ENCODE measurements around the gene CD274.
"Not testable (repeated sequence)": the region's sequence is repeated elsewhere in the genome, so short reads cannot be mapped to it uniquely, and the experiment has no call there.

The CD274 gene

GRCh38 chr9:5468850-5469249 lies 18.5 kb downstream of the CD274 start:
- no peak for DNase-seq

GRCh38 chr9:5470122-5470521 lies 19.8 kb downstream of the CD274 start:
- DNase-seq: no peak

GRCh38 chr9:5470816-5471215 lies 20.5 kb downstream of the CD274 start:
- DNase-seq: no peak

GRCh38 chr9:5475611-5476010 lies 25.3 kb downstream of the CD274 start:
- DNase-seq: not testable (repeated sequence)

- DNase-seq: peak; percentile 83 to 89
These were observed 27.9 kb downstream of the CD274 start for GRCh38 chr9:5478206-5478605.

GRCh38 chr9:5479994-5480694 lies 29.8 kb downstream of the CD274 start:
- no peak for DNase-seq

GRCh38 chr9:5480919-5481318 lies 30.6 kb downstream of the CD274 start:
- DNase-seq: no peak

GRCh38 chr9:5481322-5482040 lies 31.1 kb downstream of the CD274 start:
- peak in 1 of 2 donors; percentile 42 for DNase-seq

- no peak for DNase-seq
These were observed 31.9 kb downstream of the CD274 start for GRCh38 chr9:5482194-5482593.

- DNase-seq: no peak
These were observed 33.0 kb downstream of the CD274 start for GRCh38 chr9:5483306-5483705.

GRCh38 chr9:5485378-5486085 lies 35.2 kb downstream of the CD274 start:
- DNase-seq: no peak

- no peak for DNase-seq
These were observed 36.6 kb downstream of the CD274 start for GRCh38 chr9:5486988-5487387.

- no peak for DNase-seq
These were observed 38.1 kb downstream of the CD274 start for GRCh38 chr9:5488221-5489008.

GRCh38 chr9:5489630-5490490 lies 39.5 kb downstream of the CD274 start:
- DNase-seq: peak; percentile 78 to 79

- DNase-seq: no peak
These were observed 42.8 kb downstream of the CD274 start for GRCh38 chr9:5492965-5493678.

GRCh38 chr9:5493679-5494511 lies 43.6 kb downstream of the CD274 start:
- DNase-seq: peak; percentile 88 to 89

GRCh38 chr9:5494765-5495164 lies 44.4 kb downstream of the CD274 start:
- DNase-seq: not testable (repeated sequence)

GRCh38 chr9:5499157-5499556 lies 48.8 kb downstream of the CD274 start:
- no peak for DNase-seq

GRCh38 chr9:5499889-5500398 lies 49.6 kb downstream of the CD274 start:
- DNase-seq: peak in 1 of 2 donors; percentile 19

All from inflammatory macrophage (primary cell).